ENCODE results near the gene PATZ1. TPM values are rescaled to one million over a fixed set of nuclear protein-coding genes. Genes with fewer than 3 reads are reported as not detected.

Gene PATZ1
- total and polyA plus RNA-seq, 2 of the 8 experiments (the other 6 are each of a cell fraction or from before 2014, with no cell fraction given), result 62.1 to 70.9 TPM

- H3K4me2 ChIP-seq (ENCODE audit: insufficient read depth in 1 of 2, low read depth in 2 of 2, low read length in 2 of 2), result no peak overlapping the region
- WGBS, 2 experiments (ENCODE audit: extremely low coverage in 1 of 2, insufficient coverage in 1 of 2, insufficient read length in 1 of 2, insufficient replicate concordance in 2 of 2, low coverage in 1 of 2, low lambda C conversion rate in 2 of 2, missing lambda C conversion rate in 1 of 2), result 93% methylated on average over 7 of the region's 8 CpGs; no CpG with 5 or more reads in 1 of the 2 experiments
- no peak overlapping the region for H3K23ac ChIP-seq (ENCODE audit: insufficient read length)
- no peak overlapping the region for H2BK12ac ChIP-seq (ENCODE audit: low read depth, low read length)
- H3K23me2 ChIP-seq (ENCODE audit: low read depth, low read length), result no peaks in the 10 kb centered on the region
- H3K14ac ChIP-seq (ENCODE audit: insufficient read length), result no peak overlapping the region
- H3K27ac ChIP-seq (ENCODE audit: low read depth, low read length), result no peak overlapping the region; the same call in 1 of the 2 replicates
- TF ChIP-seq EGR1 (IDR thresholded peaks at IDR 0.05; ENCODE audit: borderline replicate concordance, low read depth, low read length), result no peak
- no peak for TF ChIP-seq HDAC2 (IDR thresholded peaks at IDR 0.05; ENCODE audit: borderline replicate concordance in 1 of 2, low read depth in 2 of 2, low read length in 2 of 2)
- no peak for TF ChIP-seq CTCF (IDR thresholded peaks at IDR 0.05; ENCODE audit: control extremely low read depth in 1 of 3, insufficient read depth in 1 of 3, low read depth in 1 of 3, low read length in 3 of 3)
- no peak for TF ChIP-seq TAF1 (IDR thresholded peaks at IDR 0.05; ENCODE audit: low read depth, low read length)
- no peak for TF ChIP-seq CREB1 (IDR thresholded peaks at IDR 0.05)
- TF ChIP-seq NANOG (IDR thresholded peaks at IDR 0.05; ENCODE audit: insufficient read depth, low read depth, low read length, poor library complexity, severe bottlenecking), result no peak
- peaks cover 6 to 13% of the 10 kb centered on the region in 2 experiments for H4K20me1 ChIP-seq (replicated peaks in 1 of 2; ENCODE audit: control insufficient read depth in 1 of 2, insufficient read depth in 2 of 2, low read length in 2 of 2)
- ChIA-PET CTCF (ENCODE audit: partially characterized antibody) (interaction anchor here (0.6 to 1.7 kb wide), 7 partner anchors 8 to 104 kb away, joined by 3 to 11 read pairs (median 3); partner anchors contain the start of gene PIK3IP1), POLR2A (ENCODE audit: partially characterized antibody) (interaction anchor here (0.6 to 2.9 kb wide), 7 partner anchors 10 to 765 kb away, joined by 3 to 19 read pairs (median 4); no protein-coding TSS in a partner anchor)
- H2AFZ ChIP-seq (ENCODE audit: low read length), result no peak overlapping the region
- no peak overlapping the region for H4K8ac ChIP-seq (ENCODE audit: extremely low read depth, insufficient read depth, low read length)
- no peak for FAIRE-seq
- H2BK15ac ChIP-seq (ENCODE audit: low read length), result no peak overlapping the region
- H3K79me2 ChIP-seq (ENCODE audit: control insufficient read depth in 1 of 2, insufficient read depth in 2 of 2, low read length in 2 of 2), result no peaks in the 10 kb centered on the region
- H4K91ac ChIP-seq (replicated peaks; ENCODE audit: insufficient read length, low read length), result no peak overlapping the region
- H3K9ac ChIP-seq (replicated peaks in 1 of 4; ENCODE audit: extremely low read depth in 1 of 4, low read depth in 3 of 4, low read length in 3 of 4), result no peak overlapping the region
- H2BK20ac ChIP-seq (ENCODE audit: low read length), result no peak overlapping the region
- no peak overlapping the region for H3K56ac ChIP-seq (replicated peaks; ENCODE audit: insufficient read length, low read depth, low read length)
- no peak overlapping the region for H3K4me3 ChIP-seq (ENCODE audit: extremely low read depth in 1 of 4, insufficient read depth in 2 of 4, low read depth in 3 of 4, low read length in 4 of 4)
- H2AK5ac ChIP-seq (ENCODE audit: low read depth, low read length), result no peak overlapping the region
- no peak overlapping the region for H3K4ac ChIP-seq (replicated peaks; ENCODE audit: insufficient read length, low read depth, low read length)
- no peak overlapping the region for H3K18ac ChIP-seq (ENCODE audit: extremely low read depth, low read length)
- no peak overlapping the region for H4K5ac ChIP-seq (ENCODE audit: insufficient read length, low read depth, low read length)
- no peaks in the 10 kb centered on the region; a peak in 1 of 7 replicates for H3K4me1 ChIP-seq (replicated peaks in 1 of 4; ENCODE audit: control insufficient read depth in 3 of 4, insufficient read depth in 4 of 4, low read length in 3 of 4)
- H3K79me1 ChIP-seq (ENCODE audit: low read depth, low read length), result peaks cover 6% of the 10 kb centered on the region; the same call in 1 of the 2 replicates
- no peaks in the 10 kb centered on the region for H3K27me3 ChIP-seq (replicated peaks in 1 of 4; ENCODE audit: control insufficient read depth in 3 of 4, extremely low read depth in 1 of 4, insufficient read depth in 3 of 4, low read length in 3 of 4)
- no peaks in the 10 kb centered on the region for H3K9me3 ChIP-seq (ENCODE audit: insufficient read depth in 2 of 2, low read depth in 1 of 2, low read length in 1 of 2)
- DNase-seq (ENCODE audit: low read depth in 1 of 2, low spot score in 2 of 2), result no peak
- H2BK5ac ChIP-seq (ENCODE audit: low read depth, low read length), result no peak overlapping the region
- no peak overlapping the region for H2BK120ac ChIP-seq (replicated peaks; ENCODE audit: low read depth, low read length)
- peaks cover 20 to 39% (median 33%) of the 10 kb centered on the region in 4 experiments for H3K36me3 ChIP-seq (ENCODE audit: control insufficient read depth in 2 of 4, insufficient read depth in 4 of 4, low read length in 3 of 4)
Measured at GRCh38 chr22:31323578-31324550, 22.3 kb downstream of the PATZ1 start.
